Measurements from ENCODE around the gene EMB.
"Not testable (repeated sequence)": the region's sequence is repeated elsewhere in the genome, so short reads cannot be mapped to it uniquely, and the experiment has no call there.

EMB gene

DNA sequence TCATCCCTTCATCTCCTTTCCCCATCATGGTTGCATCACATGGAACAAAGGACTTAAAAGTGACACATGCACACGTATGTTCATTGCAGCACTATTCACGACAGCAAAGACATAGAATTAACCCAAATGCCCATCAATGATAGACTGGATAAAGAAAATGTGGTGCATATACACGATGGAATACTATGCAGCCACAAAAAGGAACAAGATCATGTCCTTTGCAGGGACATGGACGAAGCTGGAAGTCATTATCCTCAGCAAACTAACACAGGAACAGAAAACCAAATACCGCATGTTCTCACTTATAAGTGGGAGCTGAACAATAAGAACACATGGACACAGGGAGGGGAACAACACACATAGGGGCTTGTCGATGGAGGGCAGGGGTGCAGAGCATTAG, 21.4 kb downstream of the EMB start:
- H3K27ac ChIP-seq (ENCODE audit: low read length); H3K4me1 ChIP-seq (ENCODE audit: control insufficient read depth, low read depth, low read length); H3K9me3 ChIP-seq (ENCODE audit: control insufficient read depth, low read depth, low read length); H3K36me3 ChIP-seq (ENCODE audit: control insufficient read depth, low read depth, low read length); H3K9ac ChIP-seq (ENCODE audit: low read length); H3K27me3 ChIP-seq (ENCODE audit: control insufficient read depth, insufficient read depth, low read length); H3K4me3 ChIP-seq (ENCODE audit: low read length): not testable (repeated sequence)

DNA sequence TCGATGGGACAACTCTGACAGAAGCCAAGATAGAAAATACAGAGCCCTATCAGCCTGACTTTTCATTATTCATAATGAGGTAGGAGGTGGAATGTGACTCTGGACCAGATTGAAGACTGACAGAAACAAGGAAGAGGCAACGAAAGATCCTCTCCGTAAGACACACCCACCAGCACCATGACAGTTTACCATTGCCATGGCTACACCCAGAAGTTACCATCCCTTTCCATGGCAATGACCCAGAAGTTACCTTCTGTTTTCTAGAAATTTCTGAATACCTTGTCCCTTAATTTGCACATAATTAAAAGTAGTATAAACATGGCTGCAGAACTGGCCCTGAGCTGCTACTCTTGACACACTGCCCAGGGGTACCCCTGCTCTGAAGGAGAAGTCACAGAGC, 24.5 kb downstream of the EMB start:
- not testable (repeated sequence) for H3K27me3 ChIP-seq (ENCODE audit: control insufficient read depth, insufficient read depth, low read length); H3K4me3 ChIP-seq (ENCODE audit: low read length); H3K4me1 ChIP-seq (ENCODE audit: control insufficient read depth, low read depth, low read length); H3K36me3 ChIP-seq (ENCODE audit: control insufficient read depth, low read depth, low read length); H3K9ac ChIP-seq (ENCODE audit: low read length); H3K27ac ChIP-seq (ENCODE audit: low read length); H3K9me3 ChIP-seq (ENCODE audit: control insufficient read depth, low read depth, low read length)

DNA sequence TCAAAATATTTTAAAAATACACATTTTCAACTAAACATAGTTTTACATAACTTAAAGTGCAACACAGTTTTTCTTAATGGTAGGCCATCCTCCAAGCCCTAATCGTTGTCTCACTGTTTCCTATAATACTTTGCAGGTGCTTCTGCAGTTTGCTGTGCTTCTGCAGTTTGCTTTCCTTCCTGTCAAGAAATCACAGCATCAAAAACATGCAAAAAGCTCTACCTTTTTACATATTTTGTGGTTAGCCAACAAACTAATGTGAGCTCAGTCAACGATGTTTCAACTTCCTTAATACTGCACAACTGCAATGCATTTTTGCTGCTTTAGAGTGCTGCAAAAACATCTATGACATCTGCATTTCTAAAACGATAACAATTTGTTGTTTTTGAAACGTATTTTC, 25.2 kb downstream of the EMB start:
- no peaks in the 10 kb centered on the region for H3K9me3 ChIP-seq (ENCODE audit: control insufficient read depth, low read depth, low read length)
- no peak overlapping the region for H3K4me3 ChIP-seq (ENCODE audit: low read length)
- H3K27ac ChIP-seq (ENCODE audit: low read length) = no peak overlapping the region
- H3K36me3 ChIP-seq (ENCODE audit: control insufficient read depth, low read depth, low read length) = no peaks in the 10 kb centered on the region
- no peaks in the 10 kb centered on the region for H3K27me3 ChIP-seq (ENCODE audit: control insufficient read depth, insufficient read depth, low read length)
- H3K9ac ChIP-seq (ENCODE audit: low read length) = no peak overlapping the region
- H3K4me1 ChIP-seq (ENCODE audit: control insufficient read depth, low read depth, low read length) = peaks cover 14% of the 10 kb centered on the region

DNA sequence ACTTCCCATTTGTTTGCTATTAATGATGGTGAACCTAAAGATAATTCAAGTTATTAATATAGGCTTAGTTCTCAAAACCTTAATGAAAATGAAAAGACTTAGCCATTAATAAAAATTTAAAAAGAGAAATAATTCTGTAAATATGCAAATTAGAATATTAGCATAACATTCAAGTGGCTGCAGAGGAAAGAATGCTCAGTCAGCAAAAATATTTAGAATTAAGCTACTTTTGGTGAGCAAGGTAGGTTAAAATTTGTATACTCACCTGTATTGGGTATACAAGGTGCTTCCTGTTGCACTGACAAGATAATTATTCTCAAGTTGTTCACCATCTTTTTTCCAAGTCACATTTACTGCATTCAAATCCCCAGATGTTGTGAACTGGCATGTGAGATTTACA, 30.2 kb downstream of the EMB start:
- not testable (repeated sequence) for H3K36me3 ChIP-seq (ENCODE audit: control insufficient read depth, low read depth, low read length); H3K4me3 ChIP-seq (ENCODE audit: low read length); H3K9ac ChIP-seq (ENCODE audit: low read length); H3K9me3 ChIP-seq (ENCODE audit: control insufficient read depth, low read depth, low read length); H3K27ac ChIP-seq (ENCODE audit: low read length); H3K27me3 ChIP-seq (ENCODE audit: control insufficient read depth, insufficient read depth, low read length)
- H3K4me1 ChIP-seq (ENCODE audit: control insufficient read depth, low read depth, low read length) = peaks cover 14% of the 10 kb centered on the region

DNA sequence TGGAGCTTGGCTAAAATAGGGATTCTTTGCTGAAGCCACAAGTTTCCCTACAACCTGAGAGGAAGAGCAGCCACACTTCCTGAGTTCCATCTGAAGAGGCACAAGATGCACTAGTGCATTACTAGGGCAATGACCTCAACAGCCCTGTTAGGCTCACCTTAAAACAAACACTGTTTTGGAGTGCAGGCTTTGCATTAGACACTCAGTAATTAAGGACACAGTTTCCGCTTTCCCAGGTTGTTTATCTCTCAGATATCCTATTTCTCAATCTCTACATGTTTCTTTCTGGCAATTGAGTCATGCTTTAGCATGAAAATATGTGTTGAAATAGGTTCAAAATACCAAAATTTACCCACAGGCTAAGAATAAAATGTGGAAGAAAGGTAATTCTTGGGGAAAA, 34.2 kb downstream of the EMB start:
- Histone ChIP-seq H3K9ac (ENCODE audit: low read length) (no peak overlapping the region), H3K4me3 (ENCODE audit: low read length) (no peak overlapping the region), H3K27me3 (ENCODE audit: control insufficient read depth, insufficient read depth, low read length) (no peaks in the 10 kb centered on the region)

DNA sequence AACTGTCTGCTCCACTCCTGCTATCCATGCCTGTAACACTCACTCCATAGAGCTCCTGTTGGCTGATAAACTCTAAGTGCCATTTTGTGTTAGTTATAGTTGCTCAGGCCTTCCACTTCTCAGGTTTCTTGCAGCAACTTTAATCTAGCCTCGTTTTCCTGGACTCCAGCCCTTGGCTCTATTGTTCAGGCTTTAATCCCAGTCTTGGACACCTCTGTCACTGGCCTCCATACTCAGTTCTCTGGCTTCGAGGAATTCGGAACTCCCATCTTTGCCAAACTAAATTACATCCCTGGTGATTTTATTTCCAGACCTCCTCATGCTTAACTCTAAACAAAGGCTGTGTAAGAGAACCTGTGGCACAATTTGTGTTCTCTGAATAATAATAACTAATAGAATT, 39.8 kb downstream of the EMB start:
- Histone ChIP-seq H3K27ac (ENCODE audit: low read length) (no peak overlapping the region), H3K9ac (ENCODE audit: low read length) (no peak overlapping the region), H3K27me3 (ENCODE audit: control insufficient read depth, insufficient read depth, low read length) (no peaks in the 10 kb centered on the region), H3K4me3 (ENCODE audit: low read length) (no peak overlapping the region), H3K9me3 (ENCODE audit: control insufficient read depth, low read depth, low read length) (no peaks in the 10 kb centered on the region), H3K36me3 (ENCODE audit: control insufficient read depth, low read depth, low read length) (no peaks in the 10 kb centered on the region), H3K4me1 (ENCODE audit: control insufficient read depth, low read depth, low read length) (no peaks in the 10 kb centered on the region)

More for the DNA sequence above, 34.2 kb downstream of the EMB start:
- Histone ChIP-seq H3K36me3 (ENCODE audit: control insufficient read depth, low read depth, low read length) (no peaks in the 10 kb centered on the region), H3K27ac (ENCODE audit: low read length) (no peak overlapping the region), H3K4me1 (ENCODE audit: control insufficient read depth, low read depth, low read length) (peaks cover 9% of the 10 kb centered on the region), H3K9me3 (ENCODE audit: control insufficient read depth, low read depth, low read length) (no peaks in the 10 kb centered on the region)

DNA sequence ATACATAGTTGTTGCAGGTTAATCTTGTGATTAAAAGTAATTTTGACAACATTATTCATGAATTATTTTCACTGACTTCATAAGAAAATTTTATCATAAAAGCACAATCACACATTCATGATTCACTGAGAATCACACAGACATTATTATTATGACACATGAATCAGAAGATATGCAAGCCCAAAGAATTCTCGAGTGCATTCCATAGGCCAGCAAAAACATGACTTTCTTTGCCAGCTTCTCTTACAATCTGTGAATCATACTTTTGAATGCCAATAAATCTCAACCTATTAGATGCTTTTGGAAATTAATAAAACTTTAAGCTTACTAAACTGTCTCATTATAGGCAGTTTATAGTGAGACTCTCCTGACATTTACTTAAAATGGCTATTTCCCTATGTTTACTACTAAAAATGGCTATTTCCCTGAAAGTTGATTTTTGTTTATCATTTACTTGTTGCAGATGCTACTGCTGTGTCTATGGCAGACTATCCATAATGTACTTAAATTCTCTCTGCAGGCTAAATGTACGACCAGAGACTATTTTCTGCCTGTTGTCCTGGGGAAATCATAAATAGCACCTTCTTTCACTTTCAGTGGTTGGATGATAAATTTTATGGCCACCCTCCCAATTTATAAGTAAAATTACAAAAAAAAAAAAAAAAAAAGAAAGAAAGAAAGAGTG, 47.0 kb downstream of the EMB start:
- not testable (repeated sequence) for H3K4me3 ChIP-seq (ENCODE audit: low read length); H3K9me3 ChIP-seq (ENCODE audit: control insufficient read depth, low read depth, low read length); H3K27ac ChIP-seq (ENCODE audit: low read length); H3K9ac ChIP-seq (ENCODE audit: low read length); H3K4me1 ChIP-seq (ENCODE audit: control insufficient read depth, low read depth, low read length); H3K27me3 ChIP-seq (ENCODE audit: control insufficient read depth, insufficient read depth, low read length); H3K36me3 ChIP-seq (ENCODE audit: control insufficient read depth, low read depth, low read length)

DNA sequence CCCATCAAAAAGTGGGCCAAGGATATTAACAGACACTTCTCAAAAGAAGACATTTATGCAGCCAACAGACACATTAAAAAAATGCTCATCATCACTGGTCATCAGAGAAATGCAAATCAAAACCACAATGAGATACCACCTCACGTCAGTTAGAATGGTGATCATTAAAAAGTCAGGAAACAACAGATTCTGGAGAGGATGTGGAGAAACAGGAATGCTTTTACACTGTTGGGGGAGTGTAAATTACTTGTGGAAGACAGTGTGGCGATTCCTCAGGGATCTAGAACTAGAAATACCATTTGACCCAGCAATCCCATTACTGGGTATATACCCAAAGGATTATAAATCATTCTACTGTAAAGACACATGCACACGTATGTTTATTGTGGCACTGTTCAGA, 48.8 kb downstream of the EMB start:
- not testable (repeated sequence) for H3K9ac ChIP-seq (ENCODE audit: low read length); H3K4me3 ChIP-seq (ENCODE audit: low read length); H3K27me3 ChIP-seq (ENCODE audit: control insufficient read depth, insufficient read depth, low read length); H3K36me3 ChIP-seq (ENCODE audit: control insufficient read depth, low read depth, low read length); H3K27ac ChIP-seq (ENCODE audit: low read length); H3K9me3 ChIP-seq (ENCODE audit: control insufficient read depth, low read depth, low read length); H3K4me1 ChIP-seq (ENCODE audit: control insufficient read depth, low read depth, low read length)

DNA sequence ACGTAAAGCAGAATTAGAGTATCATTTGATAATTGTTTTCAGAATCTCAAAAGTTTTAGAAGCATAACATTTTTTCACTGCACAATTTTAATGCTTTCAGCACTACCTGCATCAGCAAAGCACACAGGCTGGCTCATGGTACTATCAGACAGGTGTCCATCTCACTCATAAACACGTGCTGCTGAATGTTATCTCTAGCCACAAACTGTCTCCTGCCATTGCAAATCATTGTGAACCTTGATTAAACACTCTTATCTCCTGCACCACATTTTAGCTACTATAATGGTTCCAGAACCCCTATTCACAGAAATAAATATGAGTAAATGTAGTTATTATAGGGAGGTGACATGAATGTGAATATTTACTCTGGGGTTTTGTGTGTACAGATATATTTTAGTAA, 56.7 kb downstream of the EMB start:
- H3K9ac ChIP-seq (ENCODE audit: low read length); H3K27ac ChIP-seq (ENCODE audit: low read length); H3K27me3 ChIP-seq (ENCODE audit: control insufficient read depth, insufficient read depth, low read length); H3K36me3 ChIP-seq (ENCODE audit: control insufficient read depth, low read depth, low read length); H3K4me3 ChIP-seq (ENCODE audit: low read length); H3K4me1 ChIP-seq (ENCODE audit: control insufficient read depth, low read depth, low read length); H3K9me3 ChIP-seq (ENCODE audit: control insufficient read depth, low read depth, low read length): not testable (repeated sequence)

DNA sequence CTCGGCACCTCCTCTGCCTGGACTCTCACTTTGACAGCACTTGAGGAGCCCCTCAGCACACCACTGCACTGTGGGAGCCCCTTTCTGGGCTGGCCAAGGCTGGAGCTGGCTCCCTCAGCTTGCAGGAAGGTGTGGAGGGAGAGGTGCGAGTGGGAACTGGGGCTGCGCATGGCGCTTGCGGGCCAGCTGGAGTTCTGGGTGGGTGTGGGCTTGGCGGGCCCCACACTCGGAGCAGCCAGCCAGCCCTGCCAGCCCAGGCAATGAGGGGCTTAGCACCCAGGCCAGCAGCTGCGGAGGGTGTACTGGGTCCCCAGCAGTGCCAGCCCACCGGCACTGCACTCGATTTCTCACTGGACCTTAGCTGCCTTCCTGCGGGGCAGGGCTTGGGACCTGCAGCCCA, 64.4 kb downstream of the EMB start:
- H3K4me3 ChIP-seq (ENCODE audit: low read length); H3K27me3 ChIP-seq (ENCODE audit: control insufficient read depth, insufficient read depth, low read length); H3K36me3 ChIP-seq (ENCODE audit: control insufficient read depth, low read depth, low read length); H3K27ac ChIP-seq (ENCODE audit: low read length); H3K9me3 ChIP-seq (ENCODE audit: control insufficient read depth, low read depth, low read length); H3K4me1 ChIP-seq (ENCODE audit: control insufficient read depth, low read depth, low read length); H3K9ac ChIP-seq (ENCODE audit: low read length): not testable (repeated sequence)

DNA sequence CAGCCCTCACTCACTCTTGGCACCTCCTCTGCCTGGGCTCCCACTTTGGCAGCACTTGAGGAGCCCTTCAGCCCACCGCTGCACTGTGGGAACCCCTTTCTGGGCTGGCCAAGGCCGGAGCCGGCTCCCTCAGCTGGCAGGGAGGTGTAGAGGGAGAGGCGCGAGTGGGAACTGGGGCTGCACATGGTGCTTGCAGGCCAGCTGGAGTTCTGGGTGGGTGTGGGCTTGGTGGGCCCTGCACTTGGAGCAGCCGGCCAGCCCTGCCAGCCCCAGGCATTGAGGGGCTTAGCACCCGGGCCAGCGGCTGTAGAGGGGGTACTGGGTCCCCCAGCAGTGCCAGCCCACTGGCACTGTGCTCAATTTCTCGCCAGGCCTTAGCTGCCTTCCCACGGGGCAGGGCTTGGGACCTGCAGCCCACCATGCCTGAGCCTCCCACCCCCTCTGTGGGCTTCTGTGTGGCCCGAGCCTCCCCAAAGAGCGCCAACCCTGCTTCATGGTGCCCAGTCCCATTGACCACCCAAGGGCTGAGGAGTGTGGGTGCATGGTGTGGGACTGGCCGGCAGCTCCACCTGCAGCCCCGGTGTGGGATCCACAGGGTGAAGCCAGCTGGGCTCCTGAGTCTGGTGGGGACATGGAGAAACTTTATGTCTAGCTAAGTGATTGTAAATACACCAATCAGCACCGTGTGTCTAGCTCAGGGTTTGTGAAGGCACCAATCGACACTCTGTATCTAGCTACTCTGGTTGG, 71.6 kb downstream of the EMB start:
- H3K4me3 ChIP-seq (ENCODE audit: low read length); H3K4me1 ChIP-seq (ENCODE audit: control insufficient read depth, low read depth, low read length); H3K27ac ChIP-seq (ENCODE audit: low read length); H3K27me3 ChIP-seq (ENCODE audit: control insufficient read depth, insufficient read depth, low read length); H3K9ac ChIP-seq (ENCODE audit: low read length); H3K36me3 ChIP-seq (ENCODE audit: control insufficient read depth, low read depth, low read length): not testable (repeated sequence)
- peaks cover 27% of the 10 kb centered on the region for H3K9me3 ChIP-seq (ENCODE audit: control insufficient read depth, low read depth, low read length)
